GM12878 (cell line): Measurements from ENCODE around the gene LTN1. TPM values are rescaled to one million over a fixed set of nuclear protein-coding genes. Genes with fewer than 3 reads are reported as not detected.

Experiments used
- ATAC-seq: fragments of 200-7000 bp; cut with Tn5 transposase; 3 replicates; pipeline ENCODE4 v1.9.1; 2020; ENCODE audit warnings: mild to moderate bottlenecking, moderate library complexity
- BruUV-seq: library from RNA; stranded (reverse); fragments of 400-500 nt; replicated peaks from 2 replicates; lab custom pipeline; 2021; lab: Mats Ljungman, UMichigan
- CTCF ChIA-PET: fragments of 300-600 bp; sonication (Branson Sonifier 250); formaldehyde crosslinking; extraction: SDS; loops from one replicate; lab custom pipeline; 2021; ENCODE audit warnings: inconsistent platforms; lab: Yijun Ruan, JAX
- POLR2A ChIA-PET: fragments of 350-600 bp; formaldehyde crosslinking; extraction: SDS; loops from one replicate; lab custom pipeline; 2021; ENCODE audit warnings: inconsistent platforms; lab: Charles Lee
- RAD21 ChIA-PET: fragments of 300-600 bp; sonication (Branson Sonifier 250); formaldehyde crosslinking; loops from one replicate; lab custom pipeline; 2023; ENCODE audit warnings: antibody characterized with exemption; ENCODE audit not compliant: unreplicated experiment; lab: Charles Lee
- SMC1A ChIA-PET: fragments of 300-600 bp; sonication (Branson Sonifier 250); formaldehyde crosslinking; loops from one replicate; lab custom pipeline; 2023; ENCODE audit not compliant: unreplicated experiment, uncharacterized antibody; lab: Charles Lee
- DNase-seq: peaks from one replicate; pipeline ENCODE4 v3.0.0-alpha.2; 2011; ENCODE audit warnings: low read depth, low spot score
- FAIRE-seq: peaks from 3 replicates; lab custom pipeline; 2011; peaks lifted over from hg19 to GRCh38; lab: Jason Lieb, UNC
- H2AFZ ChIP-seq: 2 replicates; pipeline ENCODE4 v1.6.0; 2011; ENCODE audit warnings: low read depth, low read length, control low read depth; ENCODE audit not compliant: control insufficient read depth
- H3K27ac ChIP-seq: 2 replicates; pipeline ENCODE4 v1.5.1; 2011; ENCODE audit warnings: control low read depth; ENCODE audit not compliant: control insufficient read depth, insufficient read depth
- H3K27me3 ChIP-seq, 2 experiments: replicated peaks in 1 of 2; 2 replicates each; pipeline versions ENCODE4 v1.6.0 to v1.6.1; 2011; ENCODE audit warnings: low read length in 1 of 2; ENCODE audit not compliant: control insufficient read depth in 2 of 2, insufficient read depth in 2 of 2
- H3K36me3 ChIP-seq, 2 experiments: 2 replicates each; pipeline ENCODE4 v1.5.1; 2011; ENCODE audit warnings: low read length in 1 of 2; ENCODE audit not compliant: control insufficient read depth in 2 of 2, insufficient read depth in 2 of 2
- H3K4me1 ChIP-seq: 2 replicates; pipeline ENCODE4 v1.6.1; 2011; ENCODE audit warnings: mild to moderate bottlenecking, low read length, moderate library complexity, mixed read lengths; ENCODE audit not compliant: control insufficient read depth, insufficient read depth
- H3K4me2 ChIP-seq: 2 replicates; pipeline ENCODE4 v1.6.0; 2011; ENCODE audit warnings: control low read depth; ENCODE audit not compliant: control insufficient read depth, insufficient read depth
- H3K4me3 ChIP-seq: fragments of 200-600 bp; sonication (generic); 2 replicates; pipeline ENCODE4 v1.5.1; 2016
- H3K79me2 ChIP-seq: 2 replicates; pipeline ENCODE4 v1.6.0; 2011; ENCODE audit warnings: low read length; ENCODE audit not compliant: control insufficient read depth, insufficient read depth
- H3K9ac ChIP-seq: 2 replicates; pipeline ENCODE4 v1.8.0; 2011; ENCODE audit warnings: low read length, control low read depth, mixed read lengths; ENCODE audit not compliant: control insufficient read depth, insufficient read depth
- H3K9me3 ChIP-seq: replicated peaks from 3 replicates; pipeline ENCODE4 v1.5.1; 2011; ENCODE audit warnings: mild to moderate bottlenecking, low read length; ENCODE audit not compliant: control insufficient read depth, insufficient read depth
- H4K20me1 ChIP-seq: 2 replicates; pipeline ENCODE4 v1.6.0; 2011; ENCODE audit not compliant: control insufficient read depth, insufficient read depth
- CBX3 ChIP-seq: fragments of 200-600 bp; sonication (generic); IDR thresholded peaks from 2 replicates; pipeline ENCODE4 v1.6.1; 2016; ENCODE audit warnings: low read depth, borderline replicate concordance
- CREM ChIP-seq: IDR thresholded peaks from 2 replicates; pipeline ENCODE4 v1.6.1; 2014; ENCODE audit warnings: antibody characterized with exemption, low read depth
- CTCF ChIP-seq, 3 experiments: IDR thresholded peaks in 2 of 3; conservative IDR thresholded peaks in 1 of 3; 2 replicates each; pipeline ENCODE4 v1.5.1; 2011; ENCODE audit warnings: low read depth in 3 of 3, low read length in 3 of 3, mild to moderate bottlenecking in 3 of 3, control low read depth in 2 of 3, moderate library complexity in 2 of 3, inconsistent platforms in 1 of 3, mixed read lengths in 1 of 3; ENCODE audit not compliant: control insufficient read depth in 2 of 3, insufficient read depth in 1 of 3; ENCODE audit errors: extremely low read depth in 1 of 3
- IKZF1 ChIP-seq: fragments of 450-650 bp; conservative IDR thresholded peaks from 2 replicates; pipeline ENCODE4 v1.6.1; 2017; ENCODE audit warnings: antibody characterized with exemption, mild to moderate bottlenecking
- IRF5 ChIP-seq: fragments of 450-650 bp; IDR thresholded peaks from 2 replicates; pipeline ENCODE4 v1.6.1; 2017; ENCODE audit warnings: borderline replicate concordance
- NR2F1 ChIP-seq: fragments of 450-650 bp; conservative IDR thresholded peaks from 2 replicates; pipeline ENCODE4 v1.6.1; 2017; ENCODE audit warnings: mild to moderate bottlenecking
- SP1 ChIP-seq: IDR thresholded peaks from one replicate; pipeline ENCODE4 v1.6.1; 2011; ENCODE audit warnings: low read depth, low read length
- YY1 ChIP-seq: IDR thresholded peaks from 2 replicates; pipeline ENCODE4 v1.6.1; 2011; ENCODE audit warnings: low read depth, mild to moderate bottlenecking, low read length
- WGBS: methylation state at CpG from one replicate; pipeline ENCODE4 v1.1.6; 2016; ENCODE audit warnings: low lambda C conversion rate; ENCODE audit not compliant: insufficient replicate concordance, insufficient coverage; ENCODE audit errors: missing lambda C conversion rate; 5-methylcytosine and 5-hydroxymethylcytosine counted together
- in situ Hi-C: fragments of 300-500 bp; cut with MboI; formaldehyde crosslinking; loops from 9 replicates; pipeline ENCODE4 v1.14.3; 2018; ENCODE audit warnings: mixed read lengths
- intact Hi-C: fragments of 100-400 bp; cut with micrococcal nuclease; formaldehyde crosslinking; loops from one replicate; pipeline ENCODE4 v1.14.2; 2022; ENCODE audit not compliant: unreplicated experiment
- polyA plus RNA-seq, 11 experiments: library from polyadenylated mRNA; depleted of rRNA in 4 of 11; unstranded in 6 of 11; stranded (reverse) in 5 of 11; fragments of >200 nt; fragmentation: Nextera tagmentation in 4 of 11; fragmentation: Illumina TruSeq in 1 of 11; extraction: Ambion mirVana in 4 of 11; extraction: Trizol in 1 of 11; gene quantifications; 1 replicate in 1 of 11; 2 replicates in 10 of 11; pipeline versions ENCODE4 v1.2.1 to v1.2.3, GENCODE V29; 2011 to 2016; ENCODE audit warnings: inconsistent platforms in 2 of 11, missing spikeins in 2 of 11, low read depth in 1 of 11
- total RNA-seq, 4 experiments: library from RNA; depleted of rRNA in 3 of 4; stranded (reverse); fragments of >200 nt in 3 of 4; fragmentation: Illumina TruSeq in 1 of 4; extraction: Trizol in 1 of 4; gene quantifications; 2 replicates each; pipeline versions ENCODE4 v1.2.1 to v1.2.3, GENCODE V29; 2013 to 2021
- TF ChIP-seq, protein P1 (sequence below): IDR thresholded peaks from 2 replicates; pipeline ENCODE4 v1.6.1; 2012; ENCODE audit warnings: mild to moderate bottlenecking, low read depth, low read length
- TF ChIP-seq, protein P2 (sequence below): IDR thresholded peaks from 2 replicates; pipeline ENCODE4 v1.6.1; 2011; ENCODE audit warnings: low read depth, mild to moderate bottlenecking, low read length, moderate library complexity, borderline replicate concordance; ENCODE audit errors: extremely low read depth
- TF ChIP-seq, protein P3 (sequence below): fragments of 450-650 bp; IDR thresholded peaks from 2 replicates; pipeline ENCODE4 v1.6.1; 2014; ENCODE audit warnings: mild to moderate bottlenecking

LTN1 gene
- total and polyA plus RNA-seq, 10 of the 15 experiments (the other 5 are each of a cell fraction or from before 2014, with no cell fraction given), result 3.5 to 17.3 (median 12.3) TPM

- TF ChIP-seq, protein P1, sequence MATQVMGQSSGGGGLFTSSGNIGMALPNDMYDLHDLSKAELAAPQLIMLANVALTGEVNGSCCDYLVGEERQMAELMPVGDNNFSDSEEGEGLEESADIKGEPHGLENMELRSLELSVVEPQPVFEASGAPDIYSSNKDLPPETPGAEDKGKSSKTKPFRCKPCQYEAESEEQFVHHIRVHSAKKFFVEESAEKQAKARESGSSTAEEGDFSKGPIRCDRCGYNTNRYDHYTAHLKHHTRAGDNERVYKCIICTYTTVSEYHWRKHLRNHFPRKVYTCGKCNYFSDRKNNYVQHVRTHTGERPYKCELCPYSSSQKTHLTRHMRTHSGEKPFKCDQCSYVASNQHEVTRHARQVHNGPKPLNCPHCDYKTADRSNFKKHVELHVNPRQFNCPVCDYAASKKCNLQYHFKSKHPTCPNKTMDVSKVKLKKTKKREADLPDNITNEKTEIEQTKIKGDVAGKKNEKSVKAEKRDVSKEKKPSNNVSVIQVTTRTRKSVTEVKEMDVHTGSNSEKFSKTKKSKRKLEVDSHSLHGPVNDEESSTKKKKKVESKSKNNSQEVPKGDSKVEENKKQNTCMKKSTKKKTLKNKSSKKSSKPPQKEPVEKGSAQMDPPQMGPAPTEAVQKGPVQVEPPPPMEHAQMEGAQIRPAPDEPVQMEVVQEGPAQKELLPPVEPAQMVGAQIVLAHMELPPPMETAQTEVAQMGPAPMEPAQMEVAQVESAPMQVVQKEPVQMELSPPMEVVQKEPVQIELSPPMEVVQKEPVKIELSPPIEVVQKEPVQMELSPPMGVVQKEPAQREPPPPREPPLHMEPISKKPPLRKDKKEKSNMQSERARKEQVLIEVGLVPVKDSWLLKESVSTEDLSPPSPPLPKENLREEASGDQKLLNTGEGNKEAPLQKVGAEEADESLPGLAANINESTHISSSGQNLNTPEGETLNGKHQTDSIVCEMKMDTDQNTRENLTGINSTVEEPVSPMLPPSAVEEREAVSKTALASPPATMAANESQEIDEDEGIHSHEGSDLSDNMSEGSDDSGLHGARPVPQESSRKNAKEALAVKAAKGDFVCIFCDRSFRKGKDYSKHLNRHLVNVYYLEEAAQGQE, result no peak
- TF ChIP-seq IKZF1, result no peak
- TF ChIP-seq, protein P2, sequence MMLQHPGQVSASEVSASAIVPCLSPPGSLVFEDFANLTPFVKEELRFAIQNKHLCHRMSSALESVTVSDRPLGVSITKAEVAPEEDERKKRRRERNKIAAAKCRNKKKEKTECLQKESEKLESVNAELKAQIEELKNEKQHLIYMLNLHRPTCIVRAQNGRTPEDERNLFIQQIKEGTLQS, result no peak
Measured at GRCh38 chr21:28952686-28953085, 40.0 kb downstream of the LTN1 start (continued).

DNA sequence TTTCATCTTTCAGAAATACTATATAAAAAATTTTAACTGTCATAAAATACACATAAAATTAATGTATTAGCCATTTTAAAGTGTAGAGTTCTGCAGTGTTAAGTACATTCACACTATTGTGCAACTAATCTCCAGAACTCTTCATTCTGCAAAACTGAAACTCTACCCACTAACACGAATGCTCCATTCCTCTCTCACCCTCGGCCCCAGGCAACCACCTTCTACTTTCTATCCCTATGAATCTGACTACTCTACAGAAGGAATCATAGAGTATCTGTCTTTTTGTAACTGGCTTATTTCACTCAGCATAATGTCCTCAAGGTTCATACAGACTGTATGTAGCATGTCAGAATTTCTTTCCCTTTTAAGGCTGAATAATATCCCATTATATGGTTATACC is 43.4 kb downstream of the LTN1 start:
- no TSS peak for BruUV-seq
- DNase-seq (no peak), ATAC-seq (no peak), FAIRE-seq (no peak)
- POLR2A ChIA-PET, result no interaction called here
- no peak overlapping the region for H2AFZ ChIP-seq
- no peak overlapping the region for H3K9ac ChIP-seq
- SMC1A ChIA-PET, result interaction anchor here (0.9 kb wide), 1 partner anchor 15 kb away, joined by 3 read pairs; no protein-coding TSS in a partner anchor
- CTCF ChIA-PET, result no interaction called here
- in situ Hi-C loops, result no loop called here
- H3K79me2 ChIP-seq, result no peaks in the 10 kb centered on the region
- no peak overlapping the region for H3K27ac ChIP-seq
- 57% methylated on average over 2 of the region's 2 CpGs for whole genome bisulfite sequencing
- H3K9me3 ChIP-seq, result no peaks in the 10 kb centered on the region
- RAD21 ChIA-PET, result no interaction called here
- H3K27me3 ChIP-seq, result no peaks in the 10 kb centered on the region
- H3K4me1 ChIP-seq, result peaks cover 9% of the 10 kb centered on the region; the same call in 1 of the 2 replicates
- H3K36me3 ChIP-seq, result peaks cover 0 to 18% of the 10 kb centered on the region in 2 experiments
- intact Hi-C loops, result no loop called here
- no peak overlapping the region for H3K4me3 ChIP-seq
- no peaks in the 10 kb centered on the region for H4K20me1 ChIP-seq
- H3K4me2 ChIP-seq, result no peak overlapping the region
- TF ChIP-seq SP1, result no peak
- TF ChIP-seq IRF5, result no peak
- TF ChIP-seq, protein P3, sequence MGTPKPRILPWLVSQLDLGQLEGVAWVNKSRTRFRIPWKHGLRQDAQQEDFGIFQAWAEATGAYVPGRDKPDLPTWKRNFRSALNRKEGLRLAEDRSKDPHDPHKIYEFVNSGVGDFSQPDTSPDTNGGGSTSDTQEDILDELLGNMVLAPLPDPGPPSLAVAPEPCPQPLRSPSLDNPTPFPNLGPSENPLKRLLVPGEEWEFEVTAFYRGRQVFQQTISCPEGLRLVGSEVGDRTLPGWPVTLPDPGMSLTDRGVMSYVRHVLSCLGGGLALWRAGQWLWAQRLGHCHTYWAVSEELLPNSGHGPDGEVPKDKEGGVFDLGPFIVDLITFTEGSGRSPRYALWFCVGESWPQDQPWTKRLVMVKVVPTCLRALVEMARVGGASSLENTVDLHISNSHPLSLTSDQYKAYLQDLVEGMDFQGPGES, result no peak
- no peak for TF ChIP-seq CBX3
- no peak for TF ChIP-seq YY1
- no peak for TF ChIP-seq CREM
- TF ChIP-seq CTCF (IDR thresholded peaks at IDR 0.05 in 2 of 3, conservative IDR thresholded peaks at IDR 0.05 in 1 of 3; ENCODE audit: control insufficient read depth in 2 of 3, extremely low read depth in 1 of 3, insufficient read depth in 1 of 3, low read depth in 3 of 3, low read length in 3 of 3), result no peak
- TF ChIP-seq NR2F1, result no peak
